ENCODE data around the gene MRI1. TPM values are rescaled to one million over a fixed set of nuclear protein-coding genes. Genes with fewer than 3 reads are reported as not detected.
A peak's percentile ranks its signal among the peaks of the same experiment; 100 is the strongest.

Gene MRI1
- polyA plus RNA-seq, 3 donors = 3.8 to 48.9 (median 4.4) TPM

DNA sequence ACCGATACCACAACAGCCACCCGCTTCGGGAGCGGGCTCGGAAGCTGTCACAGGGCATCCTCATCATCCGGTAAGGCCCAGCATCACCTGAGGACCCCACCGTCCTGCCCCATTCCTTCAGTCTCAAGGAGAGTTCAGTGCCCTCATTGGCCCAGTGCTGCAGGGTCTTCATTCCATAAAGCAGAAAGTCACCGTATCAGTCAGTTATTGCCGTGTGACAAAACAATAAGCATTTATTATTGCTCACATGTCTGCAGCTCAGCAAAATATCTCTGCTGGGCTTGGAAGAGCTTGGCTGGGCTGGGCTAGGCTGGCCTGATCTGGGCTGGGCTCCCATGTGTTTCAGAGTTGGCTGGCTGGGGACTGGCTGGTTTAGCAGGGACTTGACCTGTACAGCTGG is 8.1 kb upstream of the MRI1 start:
- no peaks in the 10 kb centered on the region for H3K9me3 ChIP-seq (replicated peaks in 1 of 2; ENCODE audit: control insufficient read depth in 1 of 2, insufficient read depth in 1 of 2, low read length in 2 of 2)
- H3K79me2 ChIP-seq (ENCODE audit: insufficient read depth, low read length) = no peaks in the 10 kb centered on the region
- H3K4me1 ChIP-seq (ENCODE audit: control insufficient read depth in 1 of 2, insufficient read depth in 2 of 2, low read length in 2 of 2) = no peaks in the 10 kb centered on the region
- intact Hi-C loops (cut with micrococcal nuclease) = no loop called here
- Mint-ChIP-seq H3K27me3 (ENCODE audit: low read depth in 3 of 3) (peaks cover 0 to 4% (median 0%) of the 10 kb centered on the region in 3 donors), H3K36me3 (peaks cover 60 to 99% of the 10 kb centered on the region in 2 donors), H3K4me3 (no peak overlapping the region), H3K4me1 (peaks cover 5% of the 10 kb centered on the region), H3K9me3 (peaks cover 0 to 3% (median 0%) of the 10 kb centered on the region in 7 donors), H3K27ac (peak overlapping the region in 1 of 7 donors; percentile 78)
- H3K36me3 ChIP-seq (replicated peaks in 1 of 2; ENCODE audit: control insufficient read depth in 1 of 2, insufficient read depth in 2 of 2, low read length in 2 of 2) = peaks cover 71 to 88% of the 10 kb centered on the region in 2 donors
- TF ChIP-seq, protein P1, sequence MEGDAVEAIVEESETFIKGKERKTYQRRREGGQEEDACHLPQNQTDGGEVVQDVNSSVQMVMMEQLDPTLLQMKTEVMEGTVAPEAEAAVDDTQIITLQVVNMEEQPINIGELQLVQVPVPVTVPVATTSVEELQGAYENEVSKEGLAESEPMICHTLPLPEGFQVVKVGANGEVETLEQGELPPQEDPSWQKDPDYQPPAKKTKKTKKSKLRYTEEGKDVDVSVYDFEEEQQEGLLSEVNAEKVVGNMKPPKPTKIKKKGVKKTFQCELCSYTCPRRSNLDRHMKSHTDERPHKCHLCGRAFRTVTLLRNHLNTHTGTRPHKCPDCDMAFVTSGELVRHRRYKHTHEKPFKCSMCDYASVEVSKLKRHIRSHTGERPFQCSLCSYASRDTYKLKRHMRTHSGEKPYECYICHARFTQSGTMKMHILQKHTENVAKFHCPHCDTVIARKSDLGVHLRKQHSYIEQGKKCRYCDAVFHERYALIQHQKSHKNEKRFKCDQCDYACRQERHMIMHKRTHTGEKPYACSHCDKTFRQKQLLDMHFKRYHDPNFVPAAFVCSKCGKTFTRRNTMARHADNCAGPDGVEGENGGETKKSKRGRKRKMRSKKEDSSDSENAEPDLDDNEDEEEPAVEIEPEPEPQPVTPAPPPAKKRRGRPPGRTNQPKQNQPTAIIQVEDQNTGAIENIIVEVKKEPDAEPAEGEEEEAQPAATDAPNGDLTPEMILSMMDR (IDR thresholded peaks at IDR 0.05) = no peak
- no peak overlapping the region for H3K27ac ChIP-seq (ENCODE audit: low read depth in 1 of 2, low read length in 2 of 2)
- WGBS (ENCODE audit: insufficient coverage) = 99% methylated on average over 9 of the region's 9 CpGs
- H4K20me1 ChIP-seq (ENCODE audit: insufficient read depth, low read length) = peaks cover 4% of the 10 kb centered on the region
- H2AFZ ChIP-seq (ENCODE audit: insufficient read depth, low read depth, low read length, poor library complexity, severe bottlenecking) = no peak overlapping the region
- no peak for DNase-seq
- no peak overlapping the region for H3K9ac ChIP-seq (ENCODE audit: insufficient read depth, low read length, poor library complexity, severe bottlenecking)
- H3K4me2 ChIP-seq (replicated peaks; ENCODE audit: extremely low read depth, low read length, poor library complexity, severe bottlenecking) = no peak overlapping the region
- H3K27me3 ChIP-seq (ENCODE audit: control insufficient read depth in 2 of 2, insufficient read depth in 2 of 2, low read length in 2 of 2) = no peaks in the 10 kb centered on the region
- H3K4me3 ChIP-seq (replicated peaks in 1 of 3; ENCODE audit: low read depth in 2 of 3, low read length in 3 of 3) = no peak overlapping the region

DNA sequence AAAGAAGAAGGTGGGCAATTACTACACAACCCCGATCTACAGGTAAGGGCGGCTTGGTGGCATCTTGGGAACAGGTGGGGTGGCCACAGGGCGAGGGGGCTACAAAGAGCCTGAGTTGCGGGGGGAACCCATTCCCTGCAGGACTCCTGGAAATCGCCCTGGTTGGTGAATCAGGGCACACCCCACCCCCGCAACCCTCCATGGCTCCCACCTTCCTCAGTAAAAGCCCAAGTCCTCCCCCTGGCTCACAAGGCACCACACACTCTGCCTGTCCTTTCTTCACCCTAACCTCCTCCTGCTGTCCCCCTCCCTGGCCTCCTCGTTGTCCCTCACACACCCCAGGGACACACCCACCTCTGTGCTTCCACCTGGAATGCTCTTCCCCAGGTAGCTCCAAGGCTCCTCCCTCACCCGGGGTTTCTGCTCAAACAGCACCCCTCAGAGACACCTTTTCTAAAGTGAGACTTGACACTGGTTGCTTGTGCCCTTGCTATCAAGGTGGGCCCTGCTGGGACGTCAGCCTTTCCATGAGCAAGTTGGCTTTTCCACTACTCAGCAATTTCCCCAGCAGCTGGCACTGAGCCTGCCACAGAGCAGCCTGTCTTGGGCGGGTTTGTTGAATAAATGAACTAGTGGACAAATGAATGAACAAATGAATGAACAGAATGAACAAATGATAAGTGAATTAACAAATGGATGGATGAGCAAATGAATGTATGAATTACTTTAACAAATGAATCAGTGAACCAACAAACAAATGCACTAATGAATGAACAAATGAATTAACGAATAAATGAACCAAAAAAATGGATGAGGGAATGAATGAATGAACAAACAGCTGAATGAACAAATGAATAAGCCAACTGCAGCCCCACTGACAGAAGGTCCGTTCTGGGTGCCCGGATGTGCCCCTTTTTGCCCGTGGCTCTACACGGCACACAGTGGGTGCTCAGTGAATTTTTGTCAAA is 6.2 kb upstream of the MRI1 start:
- 94% methylated on average over 12 of the region's 15 CpGs for WGBS (ENCODE audit: insufficient coverage)
- H3K36me3 ChIP-seq (replicated peaks in 1 of 2; ENCODE audit: control insufficient read depth in 1 of 2, insufficient read depth in 2 of 2, low read length in 2 of 2) = peaks cover 79 to 87% of the 10 kb centered on the region in 2 donors

More for the DNA sequence above, 6.2 kb upstream of the MRI1 start:
- no peaks in the 10 kb centered on the region for H3K79me2 ChIP-seq (ENCODE audit: insufficient read depth, low read length)
- no peaks in the 10 kb centered on the region for H3K4me1 ChIP-seq (ENCODE audit: control insufficient read depth in 1 of 2, insufficient read depth in 2 of 2, low read length in 2 of 2)
- H3K9me3 ChIP-seq (replicated peaks in 1 of 2; ENCODE audit: control insufficient read depth in 1 of 2, insufficient read depth in 1 of 2, low read length in 2 of 2) = no peaks in the 10 kb centered on the region
- H3K4me2 ChIP-seq (replicated peaks; ENCODE audit: extremely low read depth, low read length, poor library complexity, severe bottlenecking) = no peak overlapping the region
- Mint-ChIP-seq H3K27me3 (ENCODE audit: low read depth in 3 of 3) (peaks cover 0 to 2% (median 0%) of the 10 kb centered on the region in 3 donors), H3K4me1 (peaks cover 4% of the 10 kb centered on the region), H3K36me3 (peaks cover 67 to 97% of the 10 kb centered on the region in 2 donors), H3K4me3 (no peak overlapping the region), H3K9me3 (peaks cover 0 to 2% (median 0%) of the 10 kb centered on the region in 7 donors), H3K27ac (peak overlapping the region in 1 of 7 donors; percentile 5)
- DNase-seq = no peak
- TF ChIP-seq, protein P1 (IDR thresholded peaks at IDR 0.05) = no peak
- intact Hi-C loops (cut with micrococcal nuclease) = no loop called here
- H3K27ac ChIP-seq (ENCODE audit: low read depth in 1 of 2, low read length in 2 of 2) = no peak overlapping the region
- H3K4me3 ChIP-seq (replicated peaks in 1 of 3; ENCODE audit: low read depth in 2 of 3, low read length in 3 of 3) = no peak overlapping the region
- H3K27me3 ChIP-seq (ENCODE audit: control insufficient read depth in 2 of 2, insufficient read depth in 2 of 2, low read length in 2 of 2) = no peaks in the 10 kb centered on the region
- H4K20me1 ChIP-seq (ENCODE audit: insufficient read depth, low read length) = peaks cover 4% of the 10 kb centered on the region
- H2AFZ ChIP-seq (ENCODE audit: insufficient read depth, low read depth, low read length, poor library complexity, severe bottlenecking) = no peak overlapping the region
- H3K9ac ChIP-seq (ENCODE audit: insufficient read depth, low read length, poor library complexity, severe bottlenecking) = no peak overlapping the region
